Measurements from ENCODE around the gene GIPC2. TPM values are rescaled to one million over a fixed set of nuclear protein-coding genes. Genes with fewer than 3 reads are reported as not detected.

GIPC2 gene
- polyA plus RNA-seq, 2 of the 4 experiments (the other 2 are of a cell fraction), result 0.06 TPM; not detected in 1

GRCh38 chr1:78004719-78005447, 40.9 kb upstream of the GIPC2 start, which contains the start of gene DNAJB4 (continued):
- TF ChIP-seq EHF (CRISPR knock-in tag; IDR thresholded peaks at IDR 0.05) (no peak), EHMT2 (IDR thresholded peaks at IDR 0.05; ENCODE audit: low read depth) (no peak)

DNA sequence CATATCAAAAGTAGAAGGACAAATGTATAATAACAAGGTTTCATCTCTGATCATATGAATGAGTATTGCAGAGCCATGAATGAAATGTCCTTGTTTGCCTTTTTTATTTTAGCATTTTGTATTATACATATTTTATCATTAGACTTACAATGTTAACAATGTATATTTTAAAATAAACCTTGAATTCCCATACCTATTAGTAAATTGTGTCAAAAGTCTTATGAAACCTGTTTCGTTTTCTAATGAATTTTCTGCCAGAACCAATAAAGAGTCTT, 40.4 kb upstream of the GIPC2 start:
- Histone ChIP-seq H3K4me3 (peak overlapping the region; percentile 58), H3K27ac (peak overlapping the region; percentile 83 to 87; a peak in 5 of 6 replicates), H3K4me1 (peaks cover 34% of the 10 kb centered on the region), H3K4me2 (peak overlapping the region; percentile 87), H3K9me3 (no peaks in the 10 kb centered on the region)
- ChIA-PET POLR2A (interaction anchor here (0.6 to 6.8 kb wide), 13 partner anchors 9 to 466 kb away, joined by 3 to 94 read pairs (median 11); partner anchors contain the start of gene FUBP1), CTCF (interaction anchor here (1.0 to 4.6 kb wide), 3 partner anchors 73 to 109 kb away, joined by 3 to 32 read pairs (median 4); no protein-coding TSS in a partner anchor)
- WGBS (ENCODE audit: missing lambda C conversion rate), result 0% methylated on average over 1 of the region's 1 CpG
- no peak for DNase-seq (ENCODE audit: low read depth in 1 of 2, low spot score in 1 of 2)
- no peak for FAIRE-seq
- no peak for TF ChIP-seq RNF2 (IDR thresholded peaks at IDR 0.05; ENCODE audit: borderline replicate concordance, low read depth)
- TF ChIP-seq, protein P1, sequence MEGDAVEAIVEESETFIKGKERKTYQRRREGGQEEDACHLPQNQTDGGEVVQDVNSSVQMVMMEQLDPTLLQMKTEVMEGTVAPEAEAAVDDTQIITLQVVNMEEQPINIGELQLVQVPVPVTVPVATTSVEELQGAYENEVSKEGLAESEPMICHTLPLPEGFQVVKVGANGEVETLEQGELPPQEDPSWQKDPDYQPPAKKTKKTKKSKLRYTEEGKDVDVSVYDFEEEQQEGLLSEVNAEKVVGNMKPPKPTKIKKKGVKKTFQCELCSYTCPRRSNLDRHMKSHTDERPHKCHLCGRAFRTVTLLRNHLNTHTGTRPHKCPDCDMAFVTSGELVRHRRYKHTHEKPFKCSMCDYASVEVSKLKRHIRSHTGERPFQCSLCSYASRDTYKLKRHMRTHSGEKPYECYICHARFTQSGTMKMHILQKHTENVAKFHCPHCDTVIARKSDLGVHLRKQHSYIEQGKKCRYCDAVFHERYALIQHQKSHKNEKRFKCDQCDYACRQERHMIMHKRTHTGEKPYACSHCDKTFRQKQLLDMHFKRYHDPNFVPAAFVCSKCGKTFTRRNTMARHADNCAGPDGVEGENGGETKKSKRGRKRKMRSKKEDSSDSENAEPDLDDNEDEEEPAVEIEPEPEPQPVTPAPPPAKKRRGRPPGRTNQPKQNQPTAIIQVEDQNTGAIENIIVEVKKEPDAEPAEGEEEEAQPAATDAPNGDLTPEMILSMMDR (IDR thresholded peaks at IDR 0.05), result no peak
- no peak for TF ChIP-seq TFCP2L1 (CRISPR knock-in tag; IDR thresholded peaks at IDR 0.05)
- TF ChIP-seq HOXA7 (CRISPR knock-in tag; IDR thresholded peaks at IDR 0.05), result no peak
- TF ChIP-seq ESRRA (IDR thresholded peaks at IDR 0.05; ENCODE audit: borderline replicate concordance, low read length), result no peak
- no peak for TF ChIP-seq BHLHE40 (IDR thresholded peaks at IDR 0.05; ENCODE audit: low read depth, low read length)
- no peak for TF ChIP-seq FOXS1 (CRISPR knock-in tag; IDR thresholded peaks at IDR 0.05)
- TF ChIP-seq, protein P2, sequence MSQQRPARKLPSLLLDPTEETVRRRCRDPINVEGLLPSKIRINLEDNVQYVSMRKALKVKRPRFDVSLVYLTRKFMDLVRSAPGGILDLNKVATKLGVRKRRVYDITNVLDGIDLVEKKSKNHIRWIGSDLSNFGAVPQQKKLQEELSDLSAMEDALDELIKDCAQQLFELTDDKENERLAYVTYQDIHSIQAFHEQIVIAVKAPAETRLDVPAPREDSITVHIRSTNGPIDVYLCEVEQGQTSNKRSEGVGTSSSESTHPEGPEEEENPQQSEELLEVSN (IDR thresholded peaks at IDR 0.05; ENCODE audit: borderline replicate concordance, low read depth), result no peak
- TF ChIP-seq, protein P3, sequence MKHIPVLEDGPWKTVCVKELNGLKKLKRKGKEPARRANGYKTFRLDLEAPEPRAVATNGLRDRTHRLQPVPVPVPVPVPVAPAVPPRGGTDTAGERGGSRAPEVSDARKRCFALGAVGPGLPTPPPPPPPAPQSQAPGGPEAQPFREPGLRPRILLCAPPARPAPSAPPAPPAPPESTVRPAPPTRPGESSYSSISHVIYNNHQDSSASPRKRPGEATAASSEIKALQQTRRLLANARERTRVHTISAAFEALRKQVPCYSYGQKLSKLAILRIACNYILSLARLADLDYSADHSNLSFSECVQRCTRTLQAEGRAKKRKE (CRISPR knock-in tag; IDR thresholded peaks at IDR 0.05; ENCODE audit: low read depth), result no peak
- TF ChIP-seq, protein P4, sequence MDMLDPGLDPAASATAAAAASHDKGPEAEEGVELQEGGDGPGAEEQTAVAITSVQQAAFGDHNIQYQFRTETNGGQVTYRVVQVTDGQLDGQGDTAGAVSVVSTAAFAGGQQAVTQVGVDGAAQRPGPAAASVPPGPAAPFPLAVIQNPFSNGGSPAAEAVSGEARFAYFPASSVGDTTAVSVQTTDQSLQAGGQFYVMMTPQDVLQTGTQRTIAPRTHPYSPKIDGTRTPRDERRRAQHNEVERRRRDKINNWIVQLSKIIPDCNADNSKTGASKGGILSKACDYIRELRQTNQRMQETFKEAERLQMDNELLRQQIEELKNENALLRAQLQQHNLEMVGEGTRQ (IDR thresholded peaks at IDR 0.05), result no peak
- no peak for TF ChIP-seq MYC (IDR thresholded peaks at IDR 0.05; ENCODE audit: borderline replicate concordance, low read length)
- TF ChIP-seq HOXB5 (CRISPR knock-in tag; IDR thresholded peaks at IDR 0.05), result no peak
- ATAC-seq, result no peak

DNA sequence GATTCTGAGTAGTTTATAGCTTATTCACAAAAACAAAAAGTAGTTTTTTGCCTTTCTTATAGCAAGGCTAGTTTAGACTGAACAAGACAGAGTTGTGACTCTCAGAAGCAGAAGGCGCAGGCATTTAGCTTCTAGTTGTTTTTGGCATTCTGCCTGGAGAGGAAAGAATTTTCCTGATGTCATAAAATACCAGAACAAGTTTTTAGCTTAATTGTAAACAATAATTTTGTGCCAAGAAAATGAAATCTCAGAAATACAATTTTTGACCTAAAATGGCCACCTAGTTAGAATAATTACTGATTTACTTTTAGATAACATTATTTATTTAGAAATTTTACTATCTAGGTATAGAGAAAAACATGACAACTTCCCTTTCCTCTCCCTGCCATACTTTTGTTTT, 40.0 kb upstream of the GIPC2 start:
- peak in 1 of 2 experiments; percentile 63 for DNase-seq (ENCODE audit: low read depth in 1 of 2, low spot score in 1 of 2)
- Histone ChIP-seq H3K4me2 (peak overlapping the region; percentile 87), H3K27ac (peak overlapping the region in 1 of 2 experiments; percentile 83; a peak in 3 of 6 replicates), H3K4me1 (peaks cover 34% of the 10 kb centered on the region), H3K9me3 (no peaks in the 10 kb centered on the region), H3K4me3 (peak overlapping the region; percentile 58)
- ATAC-seq, result no peak
- ChIA-PET POLR2A (interaction anchor here (2.3 to 6.8 kb wide), 5 partner anchors 24 to 108 kb away, joined by 10 to 94 read pairs (median 48); partner anchors contain the start of gene FUBP1), CTCF (interaction anchor here (1.3 to 4.6 kb wide), 3 partner anchors 97 to 109 kb away, joined by 3 to 32 read pairs (median 3); no protein-coding TSS in a partner anchor)
- FAIRE-seq, result no peak
- WGBS (ENCODE audit: missing lambda C conversion rate), result 0% methylated on average over 1 of the region's 1 CpG
- TF ChIP-seq HOXA7 (CRISPR knock-in tag; IDR thresholded peaks at IDR 0.05), result no peak
- TF ChIP-seq PHF8 (IDR thresholded peaks at IDR 0.05; ENCODE audit: borderline replicate concordance, low read depth), result no peak
- TF ChIP-seq RNF2 (IDR thresholded peaks at IDR 0.05; ENCODE audit: borderline replicate concordance, low read depth), result no peak
- no peak for TF ChIP-seq REST (IDR thresholded peaks at IDR 0.05)
- TF ChIP-seq, protein P5, sequence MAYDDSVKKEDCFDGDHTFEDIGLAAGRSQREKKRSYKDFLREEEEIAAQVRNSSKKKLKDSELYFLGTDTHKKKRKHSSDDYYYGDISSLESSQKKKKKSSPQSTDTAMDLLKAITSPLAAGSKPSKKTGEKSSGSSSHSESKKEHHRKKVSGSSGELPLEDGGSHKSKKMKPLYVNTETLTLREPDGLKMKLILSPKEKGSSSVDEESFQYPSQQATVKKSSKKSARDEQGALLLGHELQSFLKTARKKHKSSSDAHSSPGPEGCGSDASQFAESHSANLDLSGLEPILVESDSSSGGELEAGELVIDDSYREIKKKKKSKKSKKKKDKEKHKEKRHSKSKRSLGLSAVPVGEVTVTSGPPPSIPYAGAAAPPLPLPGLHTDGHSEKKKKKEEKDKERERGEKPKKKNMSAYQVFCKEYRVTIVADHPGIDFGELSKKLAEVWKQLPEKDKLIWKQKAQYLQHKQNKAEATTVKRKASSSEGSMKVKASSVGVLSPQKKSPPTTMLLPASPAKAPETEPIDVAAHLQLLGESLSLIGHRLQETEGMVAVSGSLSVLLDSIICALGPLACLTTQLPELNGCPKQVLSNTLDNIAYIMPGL (CRISPR knock-in tag; IDR thresholded peaks at IDR 0.05; ENCODE audit: borderline replicate concordance), result no peak
- TF ChIP-seq SMC3 (IDR thresholded peaks at IDR 0.05), result no peak
- TF ChIP-seq CHD2 (IDR thresholded peaks at IDR 0.05; ENCODE audit: low read length, partially characterized antibody), result no peak
- TF ChIP-seq, protein P2 (IDR thresholded peaks at IDR 0.05; ENCODE audit: borderline replicate concordance, low read depth), result no peak
- no peak for TF ChIP-seq BHLHE40 (IDR thresholded peaks at IDR 0.05; ENCODE audit: low read depth, low read length)
- TF ChIP-seq, protein P4 (IDR thresholded peaks at IDR 0.05), result no peak
- no peak for TF ChIP-seq HOXB5 (CRISPR knock-in tag; IDR thresholded peaks at IDR 0.05)
